Activated CD4-positive, alpha-beta T cell treated with anti-CD3 and anti-CD28 coated beads, Interleukin-2, amount 10 ng/mL, durations not matched to agents 7 days and 5 days (primary cell): ENCODE results near the gene SMNDC1. TPM values are rescaled to one million over a fixed set of nuclear protein-coding genes. Genes with fewer than 3 reads are reported as not detected.

Source experiments
- CTCF ChIA-PET: fragments of 350-600 bp; sonication (Branson Sonifier 250); formaldehyde crosslinking; loops from one replicate; lab custom pipeline; 2021; ENCODE audit warnings: antibody characterized with exemption; lab: Charles Lee
- POLR2A ChIA-PET: fragments of 350-600 bp; sonication (Branson Sonifier 250); formaldehyde crosslinking; loops from one replicate; lab custom pipeline; 2021; ENCODE audit warnings: antibody characterized with exemption; lab: Charles Lee
- DNase-seq: peaks from one replicate; pipeline ENCODE4 v3.0.0-alpha.2; 2020
- H3K27ac Mint-ChIP-seq: one replicate; pipeline ENCODE4 v1.8.0; 2021; ENCODE audit warnings: mild to moderate bottlenecking, moderate library complexity, mixed read lengths
- H3K27me3 Mint-ChIP-seq: one replicate; pipeline ENCODE4 v1.8.0; 2021; ENCODE audit warnings: mixed read lengths
- H3K36me3 Mint-ChIP-seq: one replicate; pipeline ENCODE4 v1.8.0; 2021; ENCODE audit warnings: low read depth, mixed read lengths
- H3K4me1 Mint-ChIP-seq: one replicate; pipeline ENCODE4 v1.8.0; 2021; ENCODE audit warnings: mixed read lengths
- H3K4me3 Mint-ChIP-seq: one replicate; pipeline ENCODE4 v1.8.0; 2021; ENCODE audit warnings: mild to moderate bottlenecking, moderate library complexity, mixed read lengths
- H3K9me3 Mint-ChIP-seq: one replicate; pipeline ENCODE4 v1.8.0; 2021; ENCODE audit warnings: mixed read lengths
- total RNA-seq, 2 experiments: library from RNA; stranded (reverse); gene quantifications; one replicate each; pipeline ENCODE4 v1.2.3, GENCODE V29; 2021

Gene SMNDC1
- total RNA-seq, 2 experiments from 2014 or later, result 36.3 to 44.2 TPM

- DNase-seq, result peak; percentile 75
Observed at GRCh38 chr10:110305767-110306451, 1.2 kb upstream of the SMNDC1 start.

GRCh38 chr10:110304394-110304779, 333 bp downstream of the SMNDC1 start:
- H3K36me3 Mint-ChIP-seq, result peaks cover 29% of the 10 kb centered on the region
- H3K27me3 Mint-ChIP-seq, result no peaks in the 10 kb centered on the region
- no peak for DNase-seq

More at GRCh38 chr10:110305767-110306451, 1.2 kb upstream of the SMNDC1 start:
- Mint-ChIP-seq H3K27ac (peak overlapping the region; percentile 99), H3K4me3 (peak overlapping the region; percentile 96), H3K27me3 (peaks cover 5% of the 10 kb centered on the region), H3K9me3 (no peaks in the 10 kb centered on the region), H3K4me1 (peaks cover 53% of the 10 kb centered on the region), H3K36me3 (peaks cover 25% of the 10 kb centered on the region)
- ChIA-PET POLR2A (no interaction called here), CTCF (interaction anchor here (0.6 to 4.7 kb wide), 30 partner anchors 9 to 319 kb away, joined by 3 to 23 read pairs (median 4); partner anchors contain the start of gene SMC3)

GRCh38 chr10:110303681-110304080, 1.0 kb downstream of the SMNDC1 start:
- ChIA-PET POLR2A (no interaction called here), CTCF (interaction anchor here (1.1 to 1.6 kb wide), 2 partner anchors 34 to 199 kb away, joined by 3 to 4 read pairs; no protein-coding TSS in a partner anchor)
- Mint-ChIP-seq H3K9me3 (no peaks in the 10 kb centered on the region), H3K27ac (peak overlapping the region; percentile 91), H3K4me3 (peak overlapping the region; percentile 96), H3K27me3 (no peaks in the 10 kb centered on the region), H3K4me1 (peaks cover 63% of the 10 kb centered on the region), H3K36me3 (peaks cover 35% of the 10 kb centered on the region)
- no peak for DNase-seq

More at GRCh38 chr10:110304394-110304779, 333 bp downstream of the SMNDC1 start:
- POLR2A ChIA-PET, result no interaction called here
- Mint-ChIP-seq H3K4me3 (peak overlapping the region; percentile 96), H3K9me3 (no peaks in the 10 kb centered on the region), H3K27ac (peak overlapping the region; percentile 99), H3K4me1 (peaks cover 57% of the 10 kb centered on the region)
- CTCF ChIA-PET, result interaction anchor here (1.0 to 4.2 kb wide), 13 partner anchors 8 to 296 kb away, joined by 3 to 22 read pairs (median 4); no protein-coding TSS in a partner anchor

GRCh38 chr10:110300486-110300986, 4.2 kb downstream of the SMNDC1 start:
- Mint-ChIP-seq H3K27ac (no peak overlapping the region), H3K9me3 (no peaks in the 10 kb centered on the region), H3K4me1 (peaks cover 65% of the 10 kb centered on the region), H3K4me3 (no peak overlapping the region), H3K27me3 (no peaks in the 10 kb centered on the region), H3K36me3 (peaks cover 62% of the 10 kb centered on the region)
- POLR2A ChIA-PET, result no interaction called here
- CTCF ChIA-PET, result interaction anchor here (1.3 kb wide), 1 partner anchor 40 kb away, joined by 3 read pairs; no protein-coding TSS in a partner anchor
- DNase-seq, result no peak

- ChIA-PET POLR2A (no interaction called here), CTCF (interaction anchor here (1.0 to 2.3 kb wide), 5 partner anchors 8 to 31 kb away, joined by 3 to 6 read pairs (median 4); partner anchors contain the start of gene SMNDC1)
- no peak overlapping the region for H3K4me3 Mint-ChIP-seq
- no peak for DNase-seq
- no peaks in the 10 kb centered on the region for H3K9me3 Mint-ChIP-seq
- no peaks in the 10 kb centered on the region for H3K27me3 Mint-ChIP-seq
- peaks cover 36% of the 10 kb centered on the region for H3K4me1 Mint-ChIP-seq
- peaks cover 63% of the 10 kb centered on the region for H3K36me3 Mint-ChIP-seq
- H3K27ac Mint-ChIP-seq, result no peak overlapping the region
Observed at GRCh38 chr10:110296966-110297365, 7.8 kb downstream of the SMNDC1 start.

GRCh38 chr10:110286841-110287240, 17.9 kb downstream of the SMNDC1 start:
- POLR2A ChIA-PET, result no interaction called here

GRCh38 chr10:110285501-110285900, 19.2 kb downstream of the SMNDC1 start:
- no peak overlapping the region for H3K27ac Mint-ChIP-seq
- H3K36me3 Mint-ChIP-seq, result peaks cover 26% of the 10 kb centered on the region
- no peak overlapping the region for H3K4me3 Mint-ChIP-seq
- no peak for DNase-seq
- peaks cover 2% of the 10 kb centered on the region for H3K4me1 Mint-ChIP-seq
- ChIA-PET POLR2A (no interaction called here), CTCF (interaction anchor here (0.5 to 1.5 kb wide), 5 partner anchors 11 to 213 kb away, joined by 3 to 6 read pairs (median 3); no protein-coding TSS in a partner anchor)
- no peaks in the 10 kb centered on the region for H3K9me3 Mint-ChIP-seq
- H3K27me3 Mint-ChIP-seq, result no peaks in the 10 kb centered on the region

More at GRCh38 chr10:110286841-110287240, 17.9 kb downstream of the SMNDC1 start:
- Mint-ChIP-seq H3K4me1 (peaks cover 2% of the 10 kb centered on the region), H3K27me3 (no peaks in the 10 kb centered on the region), H3K27ac (no peak overlapping the region), H3K36me3 (peaks cover 28% of the 10 kb centered on the region), H3K9me3 (no peaks in the 10 kb centered on the region), H3K4me3 (no peak overlapping the region)
- CTCF ChIA-PET, result interaction anchor here (1.0 kb wide), 1 partner anchor 149 kb away, joined by 3 read pairs; no protein-coding TSS in a partner anchor
- DNase-seq, result no peak

GRCh38 chr10:110284262-110284661, 20.5 kb downstream of the SMNDC1 start:
- Mint-ChIP-seq H3K36me3 (peaks cover 22% of the 10 kb centered on the region), H3K27me3 (no peaks in the 10 kb centered on the region), H3K9me3 (no peaks in the 10 kb centered on the region), H3K27ac (no peak overlapping the region), H3K4me1 (peaks cover 4% of the 10 kb centered on the region), H3K4me3 (no peak overlapping the region)
- CTCF ChIA-PET, result interaction anchor here (0.6 to 1.0 kb wide), 2 partner anchors 10 to 345 kb away, joined by 3 read pairs; no protein-coding TSS in a partner anchor
- no peak for DNase-seq
- POLR2A ChIA-PET, result no interaction called here

GRCh38 chr10:110279407-110279986, 25.2 kb downstream of the SMNDC1 start:
- H3K4me3 Mint-ChIP-seq, result no peak overlapping the region
- CTCF ChIA-PET, result interaction anchor here (0.6 to 2.2 kb wide), 10 partner anchors 9 to 388 kb away, joined by 3 to 9 read pairs (median 4); no protein-coding TSS in a partner anchor
- H3K4me1 Mint-ChIP-seq, result peaks cover 15% of the 10 kb centered on the region
- POLR2A ChIA-PET, result no interaction called here
- peak; percentile 59 for DNase-seq
- peaks cover 4% of the 10 kb centered on the region for H3K36me3 Mint-ChIP-seq
- H3K27ac Mint-ChIP-seq, result no peak overlapping the region
- H3K27me3 Mint-ChIP-seq, result peaks cover 15% of the 10 kb centered on the region
- H3K9me3 Mint-ChIP-seq, result no peaks in the 10 kb centered on the region

GRCh38 chr10:110278562-110279406, 25.9 kb downstream of the SMNDC1 start:
- ChIA-PET POLR2A (no interaction called here), CTCF (interaction anchor here (0.7 to 2.2 kb wide), 9 partner anchors 9 to 301 kb away, joined by 3 to 9 read pairs (median 3); no protein-coding TSS in a partner anchor)
- Mint-ChIP-seq H3K4me1 (peaks cover 16% of the 10 kb centered on the region), H3K9me3 (no peaks in the 10 kb centered on the region), H3K4me3 (no peak overlapping the region), H3K27ac (no peak overlapping the region), H3K27me3 (peaks cover 15% of the 10 kb centered on the region), H3K36me3 (peaks cover 3% of the 10 kb centered on the region)
- no peak for DNase-seq

GRCh38 chr10:110277591-110277990, 27.1 kb downstream of the SMNDC1 start:
- no peak overlapping the region for H3K27ac Mint-ChIP-seq
- peaks cover 15% of the 10 kb centered on the region for H3K27me3 Mint-ChIP-seq
- H3K4me1 Mint-ChIP-seq, result peaks cover 21% of the 10 kb centered on the region
- H3K36me3 Mint-ChIP-seq, result peaks cover 3% of the 10 kb centered on the region
- no peak for DNase-seq
- ChIA-PET POLR2A (no interaction called here), CTCF (no interaction called here)
- H3K9me3 Mint-ChIP-seq, result no peaks in the 10 kb centered on the region
- no peak overlapping the region for H3K4me3 Mint-ChIP-seq

- no peak overlapping the region for H3K4me3 Mint-ChIP-seq
- H3K36me3 Mint-ChIP-seq, result peaks cover 3% of the 10 kb centered on the region
- H3K9me3 Mint-ChIP-seq, result no peaks in the 10 kb centered on the region
- POLR2A ChIA-PET, result no interaction called here
- H3K4me1 Mint-ChIP-seq, result peaks cover 21% of the 10 kb centered on the region
- H3K27ac Mint-ChIP-seq, result no peak overlapping the region
- H3K27me3 Mint-ChIP-seq, result peaks cover 17% of the 10 kb centered on the region
- CTCF ChIA-PET, result no interaction called here
- DNase-seq, result no peak
Observed at GRCh38 chr10:110276603-110277002, 28.1 kb downstream of the SMNDC1 start.
